Measurements from ENCODE around the gene A3GALT2. TPM values are rescaled to one million over a fixed set of nuclear protein-coding genes. Genes with fewer than 3 reads are reported as not detected.

Gene A3GALT2
- total and polyA plus RNA-seq, 4 donors: not detected

- no peak for TF ChIP-seq REST (IDR thresholded peaks at IDR 0.05)
Observed at GRCh38 chr1:33331444-33332356, 10.8 kb upstream of the A3GALT2 start (continued).

GRCh38 chr1:33330906-33331305 is 10.0 kb upstream of the A3GALT2 start:
- no peaks in the 10 kb centered on the region for H3K9me3 ChIP-seq (ENCODE audit: control insufficient read depth in 4 of 4, low read length in 3 of 4)
- peaks cover 30 to 71% (median 65%) of the 10 kb centered on the region in 4 donors for H3K36me3 ChIP-seq (ENCODE audit: control insufficient read depth in 4 of 4, insufficient read depth in 3 of 4, low read depth in 1 of 4, low read length in 3 of 4)
- H3K4me3 ChIP-seq (ENCODE audit: low read depth in 1 of 3, low read length in 3 of 3): no peak overlapping the region
- TF ChIP-seq HNF4A (conservative IDR thresholded peaks at IDR 0.05) (no peak), ZBTB33 (IDR thresholded peaks at IDR 0.05) (no peak), YY1 (IDR thresholded peaks at IDR 0.05) (no peak), RXRA (IDR thresholded peaks at IDR 0.05) (no peak), FOXA1 (IDR thresholded peaks at IDR 0.05) (no peak), FOXA2 (IDR thresholded peaks at IDR 0.05) (no peak), ATF3 (IDR thresholded peaks at IDR 0.05) (no peak), SP1 (IDR thresholded peaks at IDR 0.05) (no peak), TAF1 (conservative IDR thresholded peaks at IDR 0.05) (no peak), JUND (IDR thresholded peaks at IDR 0.05) (no peak), MAX (IDR thresholded peaks at IDR 0.05) (no peak), HNF4G (IDR thresholded peaks at IDR 0.05) (no peak), NR2F2 (IDR thresholded peaks at IDR 0.05) (no peak), REST (IDR thresholded peaks at IDR 0.05) (no peak)
- peaks cover 11 to 57% (median 32%) of the 10 kb centered on the region in 4 donors for H3K4me1 ChIP-seq (ENCODE audit: control insufficient read depth in 4 of 4, insufficient read depth in 4 of 4, low read length in 3 of 4)
- peak overlapping the region in 1 of 2 donors; percentile 11 for H3K27ac ChIP-seq (ENCODE audit: low read depth in 1 of 2, low read length in 2 of 2)
- H3K27me3 ChIP-seq (ENCODE audit: control insufficient read depth in 4 of 4, insufficient read depth in 4 of 4, low read length in 3 of 4): no peaks in the 10 kb centered on the region
- 97% methylated on average over 7 of the region's 7 CpGs for WGBS
- DNase-seq (ENCODE audit: low spot score): no peak
- no peak overlapping the region for H3K9ac ChIP-seq (ENCODE audit: low read depth in 1 of 2, low read length in 2 of 2)
